Embryonic facial prominence (tissue), 1 donor: ENCODE results near the gene ASCL5.

Experiments used
- DNase-seq: peaks from one replicate; pipeline ENCODE4 v3.0.0-alpha.2; 2016; ENCODE audit errors: extremely low spot score

ASCL5 gene

GRCh38 chr1:201136355-201137023 is 9.5 kb upstream of the ASCL5 start:
- DNase-seq = no peak

- no peak for DNase-seq
Measured at GRCh38 chr1:201134405-201134804, 7.4 kb upstream of the ASCL5 start.

GRCh38 chr1:201131398-201131797 is 4.4 kb upstream of the ASCL5 start:
- no peak for DNase-seq

- no peak for DNase-seq
Measured at GRCh38 chr1:201128962-201129361, 2.0 kb upstream of the ASCL5 start.

GRCh38 chr1:201128476-201128875 is 1.5 kb upstream of the ASCL5 start:
- DNase-seq = no peak

- no peak for DNase-seq
Measured at GRCh38 chr1:201127755-201128455, 921 bp upstream of the ASCL5 start.

GRCh38 chr1:201126463-201126831 is 537 bp downstream of the ASCL5 start:
- no peak for DNase-seq

- DNase-seq = no peak
Measured at GRCh38 chr1:201125800-201126199, 1.2 kb downstream of the ASCL5 start.

- no peak for DNase-seq
Measured at GRCh38 chr1:201125019-201125418, 2.0 kb downstream of the ASCL5 start.

GRCh38 chr1:201123866-201124265 is 3.1 kb downstream of the ASCL5 start:
- no peak for DNase-seq

GRCh38 chr1:201122321-201122957 is 4.5 kb downstream of the ASCL5 start:
- no peak for DNase-seq

GRCh38 chr1:201119206-201120197 is 7.5 kb downstream of the ASCL5 start:
- DNase-seq = no peak

- no peak for DNase-seq
Measured at GRCh38 chr1:201116091-201116490, 10.9 kb downstream of the ASCL5 start.

GRCh38 chr1:201115390-201115937 is 11.5 kb downstream of the ASCL5 start:
- DNase-seq = no peak

GRCh38 chr1:201114245-201115131 is 12.5 kb downstream of the ASCL5 start:
- DNase-seq = peak; percentile 88

- DNase-seq = no peak
Measured at GRCh38 chr1:201113451-201114244, 13.3 kb downstream of the ASCL5 start.

GRCh38 chr1:201112926-201113325 is 14.1 kb downstream of the ASCL5 start:
- DNase-seq = no peak

- DNase-seq = no peak
Measured at GRCh38 chr1:201112173-201112731, 14.7 kb downstream of the ASCL5 start, which contains the start of gene CACNA1S. Gene CACNA1S, minus strand, starts transcription at chr1:201112426. Its CDS starts 87 bp downstream, at chr1:201112339.

- no peak for DNase-seq
Measured at GRCh38 chr1:201111672-201112071, 15.3 kb downstream of the ASCL5 start.
